ENCODE measurements around the gene PLXNA2.

The PLXNA2 gene

GRCh38 chr1:208068407-208068806 lies 175.8 kb downstream of the PLXNA2 start:
- no peak for DNase-seq (ENCODE audit: low read depth in 2 of 2)

GRCh38 chr1:208066583-208066982 lies 177.6 kb downstream of the PLXNA2 start:
- no peak for DNase-seq (ENCODE audit: low read depth in 2 of 2)

DNA sequence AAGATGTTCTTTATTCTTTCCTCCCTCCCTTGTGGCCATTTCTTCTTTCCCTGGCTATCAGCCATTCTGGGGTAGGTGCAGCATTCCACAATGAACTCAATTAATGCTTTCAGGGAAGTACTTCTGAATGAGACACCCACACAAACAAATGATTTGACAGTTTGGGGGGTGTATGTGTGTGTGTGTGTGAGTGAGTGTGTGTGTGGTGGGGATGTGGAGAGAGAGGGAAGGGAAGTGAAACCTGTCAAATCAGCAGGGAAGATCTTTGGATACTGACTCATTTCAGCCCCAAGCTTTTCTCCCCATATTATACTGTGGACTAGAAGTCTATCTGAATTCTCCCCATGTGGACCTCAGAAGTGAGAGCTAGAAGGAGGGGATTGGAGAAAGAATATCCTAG lies 178.3 kb downstream of the PLXNA2 start:
- no peak for DNase-seq (ENCODE audit: low read depth in 2 of 2)

- DNase-seq (ENCODE audit: low read depth in 2 of 2), result no peak
Measured at GRCh38 chr1:208061632-208062031, 182.6 kb downstream of the PLXNA2 start.

DNA sequence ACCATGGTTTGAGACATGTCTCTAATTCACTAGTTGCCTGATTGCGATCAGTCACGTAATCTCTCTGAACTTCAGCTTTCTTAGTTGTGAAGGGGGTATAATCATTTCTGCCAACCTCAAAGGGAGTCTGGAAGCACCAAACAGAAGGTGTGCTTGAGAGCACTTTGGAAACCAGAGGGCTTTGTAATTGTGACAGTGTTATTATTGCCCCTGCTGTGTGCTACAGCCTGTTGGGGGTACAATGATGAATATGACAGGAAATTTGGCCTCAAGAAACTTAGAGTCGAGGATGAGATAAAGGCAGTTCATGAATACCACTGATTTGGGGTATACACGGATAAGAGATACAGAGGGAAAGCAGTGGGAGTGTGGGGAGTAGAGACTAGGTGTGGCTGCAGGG lies 183.1 kb downstream of the PLXNA2 start:
- no peak for DNase-seq (ENCODE audit: low read depth in 2 of 2)

GRCh38 chr1:208060215-208060869 lies 183.8 kb downstream of the PLXNA2 start:
- DNase-seq (ENCODE audit: low read depth in 2 of 2), result no peak

DNA sequence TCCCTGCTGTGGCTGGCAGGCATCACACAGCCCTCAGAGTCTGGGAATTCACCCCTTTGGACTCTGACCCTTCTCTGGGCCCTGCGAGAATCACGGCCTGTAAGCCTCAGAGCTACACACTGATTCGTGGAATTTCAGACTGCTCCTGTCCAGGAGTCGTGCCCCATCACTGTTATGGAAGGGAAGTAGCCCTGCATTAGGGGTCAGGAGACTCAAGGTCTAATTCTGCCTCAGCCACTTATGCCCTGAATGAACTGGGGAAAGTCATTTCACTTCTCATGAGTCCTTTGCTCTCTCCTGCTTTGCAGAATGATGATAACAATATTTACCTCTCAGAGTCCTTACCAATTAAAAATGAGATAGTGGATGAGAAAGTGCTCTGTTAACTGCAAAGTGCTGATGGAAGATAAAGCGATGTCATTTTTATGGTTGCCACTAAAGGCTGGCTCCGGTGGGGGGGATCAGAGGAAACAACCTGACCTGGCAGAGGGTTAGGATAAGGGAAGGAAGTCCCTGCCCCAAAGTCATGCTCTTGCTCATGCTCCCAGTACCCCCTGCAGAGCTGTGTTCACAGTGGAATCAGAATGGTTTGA lies 184.7 kb downstream of the PLXNA2 start:
- no peak for DNase-seq (ENCODE audit: low read depth in 2 of 2)

DNA sequence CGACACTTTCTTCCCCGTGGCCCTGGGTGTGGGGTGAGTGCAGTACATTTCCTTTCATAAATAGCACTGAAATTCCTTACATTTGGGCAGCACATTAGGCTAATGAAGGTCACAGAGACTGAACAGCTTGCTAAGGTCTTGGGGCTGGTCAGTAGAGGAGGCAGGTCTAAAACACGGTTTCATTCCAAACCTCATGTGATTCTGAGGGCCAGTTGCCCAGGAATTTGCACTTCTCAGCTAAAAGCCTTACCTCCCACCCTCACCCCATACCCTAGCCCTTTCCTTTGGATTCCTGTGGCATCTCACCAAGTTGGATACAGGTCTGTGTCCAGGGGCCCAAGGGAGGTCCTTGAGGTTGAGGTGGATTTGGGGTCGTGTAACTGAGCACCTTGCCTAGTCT lies 185.4 kb downstream of the PLXNA2 start:
- DNase-seq (ENCODE audit: low read depth in 2 of 2), result no peak

DNA sequence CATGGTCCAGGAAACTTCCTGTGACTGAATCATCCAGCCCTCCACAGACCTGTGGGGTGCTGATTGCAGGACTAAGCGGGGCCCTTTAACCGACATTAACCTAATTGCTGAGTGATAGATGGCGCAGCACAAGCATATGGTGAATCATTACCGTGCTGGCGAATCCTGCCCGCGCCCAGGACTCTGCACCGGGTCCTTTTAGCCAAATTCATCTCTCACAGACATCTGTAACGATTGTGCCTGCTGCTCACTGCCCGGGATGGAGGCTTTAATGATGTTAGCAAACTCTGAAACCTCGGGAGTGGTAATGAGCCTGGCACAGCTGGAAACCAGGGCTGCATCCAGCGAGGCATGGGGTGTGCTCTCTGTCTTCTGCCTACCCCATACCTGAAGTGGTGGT lies 185.9 kb downstream of the PLXNA2 start:
- no peak for DNase-seq (ENCODE audit: low read depth in 2 of 2)

DNA sequence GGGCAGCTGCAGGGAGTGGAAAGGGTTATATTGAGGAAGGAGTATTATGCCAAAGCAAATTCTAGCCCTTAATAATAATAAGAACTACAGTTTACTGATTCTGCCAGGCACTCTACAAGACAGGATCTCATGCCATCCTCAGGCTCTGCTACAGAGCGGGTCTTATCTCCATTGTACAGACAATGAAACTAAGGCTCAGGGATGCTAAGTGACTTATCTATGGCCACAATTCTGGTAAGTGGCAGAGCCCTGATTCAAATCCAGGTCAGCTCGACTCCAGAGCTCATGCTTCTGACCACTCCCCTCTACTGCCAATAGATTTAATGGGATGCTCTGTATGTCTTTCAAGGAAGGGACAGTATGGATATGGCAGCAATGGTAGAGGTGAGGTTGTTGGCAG lies 187.1 kb downstream of the PLXNA2 start:
- no peak for DNase-seq (ENCODE audit: low read depth in 2 of 2)

DNA sequence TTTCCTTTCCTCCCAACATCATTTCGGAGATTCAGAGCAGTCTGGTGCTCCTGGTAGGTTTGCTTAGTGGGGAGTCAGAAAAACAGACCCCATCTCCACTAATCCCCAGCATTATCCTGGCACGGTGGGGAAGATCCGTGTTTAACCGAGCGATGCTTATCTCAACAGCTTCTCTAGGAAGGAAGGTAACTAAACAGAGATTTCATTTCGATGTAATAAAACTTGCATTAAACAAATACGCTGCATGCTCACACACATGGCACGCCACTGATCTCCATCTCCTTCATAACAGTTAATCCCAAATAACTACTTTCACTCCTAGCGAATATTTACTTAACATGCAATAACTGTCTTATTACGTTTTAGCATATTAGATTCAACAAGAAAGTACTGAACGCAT lies 188.6 kb downstream of the PLXNA2 start:
- no peak for DNase-seq (ENCODE audit: low read depth in 2 of 2)

DNA sequence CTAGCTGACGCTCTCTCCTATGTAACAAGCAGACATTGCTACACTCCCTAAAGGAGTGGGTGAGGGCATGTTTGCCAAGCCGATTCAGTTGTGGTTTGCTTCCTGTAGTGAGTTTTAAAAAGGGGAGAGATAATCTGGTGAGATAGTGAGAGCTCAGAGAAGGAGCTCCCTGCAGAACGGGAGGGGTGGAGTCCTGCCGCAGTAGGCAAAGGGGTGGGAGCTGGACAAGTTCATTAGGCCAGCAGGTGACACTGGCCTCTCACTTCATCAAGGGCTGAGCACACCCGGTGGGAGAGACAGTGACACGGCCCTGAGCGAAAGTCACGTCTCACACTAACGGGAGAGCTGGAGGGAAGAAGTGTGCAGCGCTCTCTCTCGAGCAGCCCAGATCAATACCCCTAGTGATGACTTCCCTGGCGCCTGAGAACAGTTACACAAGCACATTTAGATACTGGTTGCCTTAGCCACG lies 189.2 kb downstream of the PLXNA2 start:
- no peak for DNase-seq (ENCODE audit: low read depth in 2 of 2)

- DNase-seq (ENCODE audit: low read depth in 2 of 2), result no peak
Measured at GRCh38 chr1:208054485-208054884, 189.7 kb downstream of the PLXNA2 start.

GRCh38 chr1:208053661-208054060 lies 190.5 kb downstream of the PLXNA2 start:
- no peak for DNase-seq (ENCODE audit: low read depth in 2 of 2)

- DNase-seq (ENCODE audit: low read depth in 2 of 2), result no peak
Measured at GRCh38 chr1:208052926-208053407, 191.2 kb downstream of the PLXNA2 start.

- no peak for DNase-seq (ENCODE audit: low read depth in 2 of 2)
Measured at GRCh38 chr1:208052135-208052534, 192.0 kb downstream of the PLXNA2 start.

DNA sequence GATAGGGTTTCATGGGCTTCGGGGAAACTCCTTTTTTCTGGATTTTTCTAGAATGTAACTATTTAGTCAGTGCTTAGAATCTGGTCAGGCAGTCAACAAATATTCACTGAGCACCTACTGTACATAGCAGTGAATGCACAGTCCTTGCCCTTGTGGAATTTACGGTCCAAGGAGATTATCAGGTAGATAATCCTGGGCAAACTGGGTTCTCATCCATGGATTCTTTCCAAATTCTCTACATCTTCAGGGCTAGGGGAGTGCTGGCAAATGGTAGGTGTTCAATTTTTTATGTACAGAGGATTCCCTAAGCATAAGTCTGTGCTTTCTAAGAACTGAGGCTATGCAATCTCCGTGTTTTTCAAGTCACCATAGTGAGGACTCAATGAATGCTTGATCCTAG lies 192.5 kb downstream of the PLXNA2 start:
- DNase-seq (ENCODE audit: low read depth in 2 of 2), result no peak

- DNase-seq (ENCODE audit: low read depth in 2 of 2), result no peak
Measured at GRCh38 chr1:208048904-208049303, 195.3 kb downstream of the PLXNA2 start.

- DNase-seq (ENCODE audit: low read depth in 2 of 2), result no peak
Measured at GRCh38 chr1:208047975-208048374, 196.2 kb downstream of the PLXNA2 start.

GRCh38 chr1:208047476-208047934 lies 196.7 kb downstream of the PLXNA2 start:
- no peak for DNase-seq (ENCODE audit: low read depth in 2 of 2)

GRCh38 chr1:208045463-208046260 lies 198.5 kb downstream of the PLXNA2 start:
- DNase-seq (ENCODE audit: low read depth in 2 of 2), result no peak

- DNase-seq (ENCODE audit: low read depth in 2 of 2), result no peak
Measured at GRCh38 chr1:208044589-208045462, 199.4 kb downstream of the PLXNA2 start.

Measured in stimulated activated CD4-positive, alpha-beta T cell treated with anti-CD3 and anti-CD28 coated beads, Interleukin-1b, Interleukin-23, amount 100 ng/mL, for 1 hour (primary cell).